Measurements from ENCODE around the gene TEAD4. TPM values are rescaled to one million over a fixed set of nuclear protein-coding genes. Genes with fewer than 3 reads are reported as not detected.

Gene TEAD4
- total and polyA plus RNA-seq, 3 donors from 2014 or later: 9.7 to 16.1 (median 10.9) TPM

GRCh38 chr12:3045989-3046388 lies 86.8 kb downstream of the TEAD4 start:
- Histone ChIP-seq H3K27me3 (no peaks in the 10 kb centered on the region), H3K27ac (no peak overlapping the region), H3K36me3 (ENCODE audit: low read depth, missing control alignments) (no peaks in the 10 kb centered on the region), H3K9me3 (no peaks in the 10 kb centered on the region), H3K4me3 (no peak overlapping the region), H3K4me1 (peaks cover 3% of the 10 kb centered on the region)
- no peak for DNase-seq
- 80 to 83% methylated on average over 4 to 7 of the region's 7 CpGs for WGBS, 2 donors
- intact Hi-C loops (cut with DNase I; ENCODE audit: low total_unique reads): no loop called here
- TF ChIP-seq CTCF (IDR thresholded peaks at IDR 0.05): no peak
- TF ChIP-seq POLR2A (IDR thresholded peaks at IDR 0.05): no peak

- Histone ChIP-seq H3K27ac (no peak overlapping the region), H3K4me1 (peaks cover 3% of the 10 kb centered on the region), H3K4me3 (no peak overlapping the region), H3K9me3 (no peaks in the 10 kb centered on the region), H3K27me3 (no peaks in the 10 kb centered on the region), H3K36me3 (ENCODE audit: low read depth, missing control alignments) (no peaks in the 10 kb centered on the region)
- intact Hi-C loops (cut with DNase I; ENCODE audit: low total_unique reads): no loop called here
- DNase-seq: no peak
- TF ChIP-seq CTCF (IDR thresholded peaks at IDR 0.05) (no peak), POLR2A (IDR thresholded peaks at IDR 0.05) (no peak)
- WGBS, 2 donors: 83 to 89% methylated on average over 14 to 17 of the region's 17 CpGs
Observed at GRCh38 chr12:3046441-3047200, 87.4 kb downstream of the TEAD4 start.

- H3K4me3 ChIP-seq: no peak overlapping the region
- TF ChIP-seq POLR2A (IDR thresholded peaks at IDR 0.05) (no peak), CTCF (IDR thresholded peaks at IDR 0.05) (no peak)
- 57 to 58% methylated on average over 8 of the region's 8 CpGs for WGBS, 2 donors
- no peaks in the 10 kb centered on the region for H3K36me3 ChIP-seq (ENCODE audit: low read depth, missing control alignments)
- H3K4me1 ChIP-seq: peaks cover 3% of the 10 kb centered on the region
- DNase-seq: no peak
- intact Hi-C loops (cut with DNase I; ENCODE audit: low total_unique reads): no loop called here
- H3K9me3 ChIP-seq: no peaks in the 10 kb centered on the region
- H3K27me3 ChIP-seq: no peaks in the 10 kb centered on the region
- no peak overlapping the region for H3K27ac ChIP-seq
Observed at GRCh38 chr12:3047961-3048360, 88.8 kb downstream of the TEAD4 start.

GRCh38 chr12:3048540-3048939 lies 89.3 kb downstream of the TEAD4 start:
- DNase-seq: no peak
- intact Hi-C loops (cut with DNase I; ENCODE audit: low total_unique reads): no loop called here
- Histone ChIP-seq H3K27ac (no peak overlapping the region), H3K4me3 (no peak overlapping the region), H3K4me1 (peaks cover 3% of the 10 kb centered on the region), H3K9me3 (no peaks in the 10 kb centered on the region), H3K27me3 (no peaks in the 10 kb centered on the region), H3K36me3 (ENCODE audit: low read depth, missing control alignments) (no peaks in the 10 kb centered on the region)
- WGBS, 2 donors: 89 to 99% methylated on average over 4 of the region's 4 CpGs
- TF ChIP-seq CTCF (IDR thresholded peaks at IDR 0.05): no peak
- no peak for TF ChIP-seq POLR2A (IDR thresholded peaks at IDR 0.05)

- H3K27ac ChIP-seq: no peak overlapping the region
- WGBS, 2 donors: 84 to 95% methylated on average over 9 of the region's 9 CpGs
- no peak overlapping the region for H3K4me3 ChIP-seq
- no peaks in the 10 kb centered on the region for H3K36me3 ChIP-seq (ENCODE audit: low read depth, missing control alignments)
- no peaks in the 10 kb centered on the region for H3K27me3 ChIP-seq
- intact Hi-C loops (cut with DNase I; ENCODE audit: low total_unique reads): no loop called here
- DNase-seq: no peak
- no peaks in the 10 kb centered on the region for H3K9me3 ChIP-seq
- H3K4me1 ChIP-seq: peaks cover 3% of the 10 kb centered on the region
- no peak for TF ChIP-seq CTCF (IDR thresholded peaks at IDR 0.05)
- TF ChIP-seq POLR2A (IDR thresholded peaks at IDR 0.05): no peak
Observed at GRCh38 chr12:3049176-3049575, 90.0 kb downstream of the TEAD4 start.
